Measurements from ENCODE around the gene DDX59.

GRCh38 chr1:200619894-200620272, 49.8 kb downstream of the DDX59 start:
- no peak for TF ChIP-seq CTCF (conservative IDR thresholded peaks at IDR 0.05; ENCODE audit: low read length)
- TF ChIP-seq EZH2phosphoT487 (IDR thresholded peaks at IDR 0.05; ENCODE audit: borderline replicate concordance) = no peak

All from Loucy (cell line).